Measurements from ENCODE around the gene RAB8B.
"Not testable (repeated sequence)": the region's sequence is repeated elsewhere in the genome, so short reads cannot be mapped to it uniquely, and the experiment has no call there.

RAB8B gene

GRCh38 chr15:63186065-63186464 lies 3.3 kb upstream of the RAB8B start:
- DNase-seq = no peak

- no peak for DNase-seq
Observed at GRCh38 chr15:63187589-63188226, 1.7 kb upstream of the RAB8B start.

- no peak for DNase-seq
Observed at GRCh38 chr15:63188247-63188925, 1.0 kb upstream of the RAB8B start.

GRCh38 chr15:63189941-63190768 lies 749 bp downstream of the RAB8B start:
- no peak for DNase-seq

GRCh38 chr15:63190769-63191649 lies 1.6 kb downstream of the RAB8B start:
- no peak for DNase-seq

- DNase-seq = no peak
Observed at GRCh38 chr15:63191895-63192618, 2.7 kb downstream of the RAB8B start.

- DNase-seq = no peak
Observed at GRCh38 chr15:63192619-63193206, 3.3 kb downstream of the RAB8B start.

- no peak for DNase-seq
Observed at GRCh38 chr15:63194302-63194701, 4.9 kb downstream of the RAB8B start.

- DNase-seq = no peak
Observed at GRCh38 chr15:63194880-63195568, 5.6 kb downstream of the RAB8B start.

- DNase-seq = no peak
Observed at GRCh38 chr15:63195569-63196015, 6.2 kb downstream of the RAB8B start.

GRCh38 chr15:63196842-63197241 lies 7.4 kb downstream of the RAB8B start:
- DNase-seq = no peak

- no peak for DNase-seq
Observed at GRCh38 chr15:63197626-63198025, 8.2 kb downstream of the RAB8B start.

- no peak for DNase-seq
Observed at GRCh38 chr15:63198371-63199250, 9.2 kb downstream of the RAB8B start.

GRCh38 chr15:63200464-63201249 lies 11.3 kb downstream of the RAB8B start:
- DNase-seq = no peak

- DNase-seq = no peak
Observed at GRCh38 chr15:63202861-63203260, 13.5 kb downstream of the RAB8B start.

GRCh38 chr15:63203451-63204090 lies 14.2 kb downstream of the RAB8B start:
- no peak for DNase-seq

GRCh38 chr15:63206079-63206478 lies 16.7 kb downstream of the RAB8B start:
- no peak for DNase-seq

- DNase-seq = not testable (repeated sequence)
Observed at GRCh38 chr15:63208824-63209223, 19.4 kb downstream of the RAB8B start.

Data from NCI-H2029 (cell line).